ENCODE results near the gene DCDC2C.

- no peak for TF ChIP-seq CTCF (IDR thresholded peaks at IDR 0.05 in 8 of 11, conservative IDR thresholded peaks at IDR 0.05 in 3 of 11)
- TF ChIP-seq POLR2A (IDR thresholded peaks at IDR 0.05): no peak
Observed at GRCh38 chr2:3747032-3747654, 43.8 kb downstream of the DCDC2C start.

Measured in spleen (tissue), 7 donors.